Neural progenitor cell (in vitro differentiated cells): ENCODE measurements around the gene JMJD6. TPM values are rescaled to one million over a fixed set of nuclear protein-coding genes. Genes with fewer than 3 reads are reported as not detected.
A peak's percentile ranks its signal among the peaks of the same experiment; 100 is the strongest.

Experiments used
- DNase-seq: peaks from one replicate; pipeline ENCODE4 v3.0.0-alpha.2; 2016; ENCODE audit warnings: low spot score
- H2AFZ ChIP-seq: fragments of 200-600 bp; sonication (generic); replicated peaks from 2 replicates; pipeline ENCODE4 v1.6.1; 2016; ENCODE audit warnings: antibody characterized with exemption
- H3F3A ChIP-seq: fragments of 200-600 bp; sonication (generic); 2 replicates; pipeline ENCODE4 v1.6.1; 2016; ENCODE audit warnings: antibody characterized with exemption, low read depth
- H3K27ac ChIP-seq: fragments of 200-600 bp; sonication (generic); 2 replicates; pipeline ENCODE4 v1.5.1; 2016; ENCODE audit warnings: mild to moderate bottlenecking
- H3K27me3 ChIP-seq: fragments of 200-600 bp; sonication (generic); 2 replicates; pipeline ENCODE4 v1.6.1; 2016; ENCODE audit warnings: mild to moderate bottlenecking, moderate library complexity
- H3K36me3 ChIP-seq: fragments of 200-600 bp; sonication (generic); 2 replicates; pipeline ENCODE4 v1.5.1; 2016
- H3K4me1 ChIP-seq: fragments of 200-600 bp; sonication (generic); 2 replicates; pipeline ENCODE4 v1.6.1; 2016; ENCODE audit warnings: mixed run types
- H3K4me2 ChIP-seq: fragments of 200-600 bp; sonication (generic); 2 replicates; pipeline ENCODE4 v1.6.1; 2016
- H3K4me3 ChIP-seq: fragments of 200-600 bp; sonication (generic); 2 replicates; pipeline ENCODE4 v1.5.1; 2016
- H3K79me2 ChIP-seq: fragments of 200-600 bp; sonication (generic); 2 replicates; pipeline ENCODE4 v1.6.1; 2016; ENCODE audit warnings: low read depth
- H3K9ac ChIP-seq: fragments of 200-600 bp; sonication (generic); 2 replicates; pipeline ENCODE4 v1.6.1; 2016
- H3K9me3 ChIP-seq: fragments of 200-600 bp; sonication (generic); 2 replicates; pipeline ENCODE4 v1.5.1; 2016; ENCODE audit warnings: low read depth
- H4K20me1 ChIP-seq: fragments of 200-600 bp; sonication (generic); 2 replicates; pipeline ENCODE4 v1.6.1; 2016; ENCODE audit warnings: low read depth
- H3K27ac Mint-ChIP-seq: 3 replicates; pipeline ENCODE4 v1.8.0; 2021; ENCODE audit warnings: mixed read lengths
- H3K27me3 Mint-ChIP-seq: 2 replicates; pipeline ENCODE4 v1.8.0; 2022; ENCODE audit warnings: low read depth, mild to moderate bottlenecking, inconsistent platforms, moderate library complexity, mixed read lengths; ENCODE audit not compliant: insufficient read depth
- H3K36me3 Mint-ChIP-seq: 3 replicates; pipeline ENCODE4 v1.8.0; 2021; ENCODE audit warnings: mixed read lengths
- H3K4me1 Mint-ChIP-seq: 3 replicates; pipeline ENCODE4 v1.8.0; 2021; ENCODE audit warnings: mixed read lengths
- H3K4me3 Mint-ChIP-seq: 3 replicates; pipeline ENCODE4 v1.8.0; 2021; ENCODE audit warnings: mild to moderate bottlenecking, moderate library complexity, mixed read lengths
- H3K9me3 Mint-ChIP-seq: 3 replicates; pipeline ENCODE4 v1.8.0; 2020; ENCODE audit warnings: mixed read lengths
- CTCF ChIP-seq: fragments of 200-600 bp; sonication (generic); IDR thresholded peaks from 2 replicates; pipeline ENCODE4 v1.5.1; 2017; ENCODE audit warnings: antibody characterized with exemption, mild to moderate bottlenecking
- EZH2 ChIP-seq: fragments of 200-600 bp; sonication (generic); IDR thresholded peaks from 2 replicates; pipeline ENCODE4 v1.6.1; 2017; ENCODE audit warnings: antibody characterized with exemption, mild to moderate bottlenecking, moderate library complexity
- EZH2phosphoT487 ChIP-seq: fragments of 200-600 bp; sonication (generic); IDR thresholded peaks from 2 replicates; pipeline ENCODE4 v1.6.1; 2017; ENCODE audit warnings: antibody characterized with exemption
- total RNA-seq: library from RNA; depleted of rRNA; stranded (reverse); fragments of >200 nt; gene quantifications from 2 replicates; pipeline ENCODE4 v1.2.3, GENCODE V29; 2015; ENCODE audit warnings: low replicate concordance

JMJD6 gene
- total RNA-seq, 1 donor from 2014 or later, result 8.7 TPM

GRCh38 chr17:76681222-76682137 lies 44.9 kb downstream of the JMJD6 start:
- no peak overlapping the region for H3K27ac Mint-ChIP-seq
- H3K9ac ChIP-seq, result no peak overlapping the region

DNA sequence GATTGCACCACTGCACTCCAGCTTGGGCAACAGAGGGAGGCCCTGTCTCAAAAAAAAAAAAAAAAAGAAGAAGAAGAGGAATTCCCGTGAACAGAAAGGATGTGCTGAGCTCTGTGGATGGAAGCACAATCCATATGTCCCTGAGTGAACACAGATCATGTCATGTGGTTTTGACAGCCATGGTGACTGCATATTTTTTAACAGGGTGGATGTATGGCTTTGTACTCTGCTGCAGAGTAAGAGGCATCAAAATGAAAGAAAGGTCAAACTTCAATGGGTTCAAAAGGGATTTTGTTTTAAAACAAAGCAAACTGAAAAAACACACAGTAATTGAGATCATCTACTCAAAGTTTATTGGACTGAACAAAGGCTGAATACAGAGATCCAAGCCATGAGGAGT lies 47.2 kb downstream of the JMJD6 start:
- no peak overlapping the region for H3K4me3 ChIP-seq
- peaks cover 4% of the 10 kb centered on the region for H3K27me3 Mint-ChIP-seq

More at GRCh38 chr17:76681222-76682137, 44.9 kb downstream of the JMJD6 start:
- H3K79me2 ChIP-seq, result no peaks in the 10 kb centered on the region
- H3K27me3 ChIP-seq, result no peaks in the 10 kb centered on the region
- peaks cover 13% of the 10 kb centered on the region for H3K4me1 ChIP-seq
- H3K36me3 ChIP-seq, result no peaks in the 10 kb centered on the region
- H3K27me3 Mint-ChIP-seq, result peaks cover 4% of the 10 kb centered on the region
- H3K4me2 ChIP-seq, result no peak overlapping the region
- no peaks in the 10 kb centered on the region for H4K20me1 ChIP-seq
- no peaks in the 10 kb centered on the region for H3K36me3 Mint-ChIP-seq
- H3F3A ChIP-seq, result peaks cover 3% of the 10 kb centered on the region
- no peak overlapping the region for H3K4me3 ChIP-seq
- no peak overlapping the region for H2AFZ ChIP-seq
- TF ChIP-seq CTCF (peak; percentile 83), EZH2 (no peak), EZH2phosphoT487 (no peak)
- no peaks in the 10 kb centered on the region for H3K9me3 Mint-ChIP-seq
- H3K4me3 Mint-ChIP-seq, result peak overlapping the region; percentile 16
- no peak overlapping the region for H3K27ac ChIP-seq
- DNase-seq, result peak; percentile 87
- no peaks in the 10 kb centered on the region for H3K9me3 ChIP-seq
- peaks cover 28% of the 10 kb centered on the region for H3K4me1 Mint-ChIP-seq

GRCh38 chr17:76678330-76678729 lies 48.1 kb downstream of the JMJD6 start:
- no peak overlapping the region for H3K27ac Mint-ChIP-seq
- Histone ChIP-seq H4K20me1 (no peaks in the 10 kb centered on the region), H2AFZ (no peak overlapping the region), H3K4me2 (no peak overlapping the region), H3K79me2 (no peaks in the 10 kb centered on the region), H3K9ac (no peak overlapping the region), H3F3A (no peaks in the 10 kb centered on the region), H3K36me3 (no peaks in the 10 kb centered on the region), H3K9me3 (no peaks in the 10 kb centered on the region), H3K27ac (no peak overlapping the region), H3K4me1 (peaks cover 3% of the 10 kb centered on the region), H3K27me3 (no peaks in the 10 kb centered on the region), H3K4me3 (no peak overlapping the region)
- no peak overlapping the region for H3K4me3 Mint-ChIP-seq
- peaks cover 3% of the 10 kb centered on the region for H3K36me3 Mint-ChIP-seq
- no peak for TF ChIP-seq CTCF
- no peak for TF ChIP-seq EZH2
- TF ChIP-seq EZH2phosphoT487, result no peak
- peaks cover 13% of the 10 kb centered on the region for H3K4me1 Mint-ChIP-seq
- H3K27me3 Mint-ChIP-seq, result peaks cover 2% of the 10 kb centered on the region
- no peaks in the 10 kb centered on the region for H3K9me3 Mint-ChIP-seq
- DNase-seq, result no peak

More for the DNA sequence above, 47.2 kb downstream of the JMJD6 start:
- no peak for DNase-seq
- Mint-ChIP-seq H3K9me3 (no peaks in the 10 kb centered on the region), H3K36me3 (no peaks in the 10 kb centered on the region), H3K4me1 (peaks cover 17% of the 10 kb centered on the region), H3K4me3 (no peak overlapping the region), H3K27ac (no peak overlapping the region)
- TF ChIP-seq EZH2 (no peak), EZH2phosphoT487 (no peak), CTCF (no peak)
- no peak overlapping the region for H2AFZ ChIP-seq
- no peaks in the 10 kb centered on the region for H3K27me3 ChIP-seq
- no peaks in the 10 kb centered on the region for H3K79me2 ChIP-seq
- no peaks in the 10 kb centered on the region for H3F3A ChIP-seq
- H3K4me1 ChIP-seq, result peaks cover 12% of the 10 kb centered on the region
- no peak overlapping the region for H3K4me2 ChIP-seq
- no peaks in the 10 kb centered on the region for H3K36me3 ChIP-seq
- H3K27ac ChIP-seq, result no peak overlapping the region
- no peaks in the 10 kb centered on the region for H4K20me1 ChIP-seq
- H3K9me3 ChIP-seq, result no peaks in the 10 kb centered on the region
- no peak overlapping the region for H3K9ac ChIP-seq
